Measurements from ENCODE around the gene MEP1A. TPM values are rescaled to one million over a fixed set of nuclear protein-coding genes. Genes with fewer than 3 reads are reported as not detected.

The MEP1A gene
- total RNA-seq, 3 donors from 2014 or later, result 0.29 to 1.3 TPM; not detected in 1

DNA sequence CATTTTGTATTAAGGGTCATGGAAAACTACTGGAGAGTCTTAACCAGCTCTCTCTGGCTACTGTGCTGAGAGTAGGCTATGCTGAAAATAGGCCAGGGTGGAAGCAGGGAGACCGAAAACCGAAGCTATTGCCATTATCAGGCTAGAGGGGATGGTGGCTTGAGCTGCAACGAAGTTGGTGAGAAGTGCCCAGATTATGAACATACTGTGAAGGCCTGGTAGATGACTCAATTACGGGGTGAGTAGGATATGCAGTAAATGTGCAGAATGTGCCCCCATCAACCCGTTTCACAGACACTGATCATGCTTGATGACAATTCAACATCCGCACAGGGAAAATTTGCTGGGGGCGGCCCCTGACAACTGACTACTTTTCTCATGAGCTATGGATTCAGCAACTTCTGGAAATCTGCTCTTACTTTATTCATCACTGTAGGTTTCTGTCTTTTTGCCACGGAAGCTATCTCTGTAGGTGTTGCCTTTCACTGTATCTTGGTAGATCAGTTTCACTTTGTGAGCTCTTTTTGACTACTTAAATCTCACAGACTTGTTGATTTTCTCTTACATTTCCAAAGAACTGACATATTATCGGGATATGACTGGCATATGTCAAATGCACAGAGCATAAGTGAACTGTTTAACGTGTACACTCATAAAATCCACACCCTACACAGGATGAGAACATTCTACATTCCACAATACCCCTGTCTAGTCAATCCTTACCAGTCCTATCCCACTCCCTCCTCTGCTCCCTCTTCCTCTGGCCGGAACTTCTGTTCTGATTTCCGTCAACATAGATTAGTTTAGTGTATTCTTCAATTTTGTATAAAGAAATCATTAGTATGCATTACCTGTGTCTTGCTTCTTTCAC is 15.5 kb upstream of the MEP1A start:
- Histone ChIP-seq H3K27ac (no peak overlapping the region), H3K36me3 (no peaks in the 10 kb centered on the region), H3K4me1 (no peaks in the 10 kb centered on the region), H3K9me3 (no peaks in the 10 kb centered on the region), H3K4me3 (no peak overlapping the region), H3K27me3 (no peaks in the 10 kb centered on the region)
- DNase-seq (ENCODE audit: low spot score in 2 of 2), result no peak
- intact Hi-C loops (cut with DNase I; ENCODE audit: low total_unique reads), result loop anchor here (2.0 kb wide), 1 partner anchor 37 kb away; no protein-coding TSS in a partner anchor
- no peak for TF ChIP-seq POLR2AphosphoS5 (IDR thresholded peaks at IDR 0.05)
- TF ChIP-seq, protein P1, sequence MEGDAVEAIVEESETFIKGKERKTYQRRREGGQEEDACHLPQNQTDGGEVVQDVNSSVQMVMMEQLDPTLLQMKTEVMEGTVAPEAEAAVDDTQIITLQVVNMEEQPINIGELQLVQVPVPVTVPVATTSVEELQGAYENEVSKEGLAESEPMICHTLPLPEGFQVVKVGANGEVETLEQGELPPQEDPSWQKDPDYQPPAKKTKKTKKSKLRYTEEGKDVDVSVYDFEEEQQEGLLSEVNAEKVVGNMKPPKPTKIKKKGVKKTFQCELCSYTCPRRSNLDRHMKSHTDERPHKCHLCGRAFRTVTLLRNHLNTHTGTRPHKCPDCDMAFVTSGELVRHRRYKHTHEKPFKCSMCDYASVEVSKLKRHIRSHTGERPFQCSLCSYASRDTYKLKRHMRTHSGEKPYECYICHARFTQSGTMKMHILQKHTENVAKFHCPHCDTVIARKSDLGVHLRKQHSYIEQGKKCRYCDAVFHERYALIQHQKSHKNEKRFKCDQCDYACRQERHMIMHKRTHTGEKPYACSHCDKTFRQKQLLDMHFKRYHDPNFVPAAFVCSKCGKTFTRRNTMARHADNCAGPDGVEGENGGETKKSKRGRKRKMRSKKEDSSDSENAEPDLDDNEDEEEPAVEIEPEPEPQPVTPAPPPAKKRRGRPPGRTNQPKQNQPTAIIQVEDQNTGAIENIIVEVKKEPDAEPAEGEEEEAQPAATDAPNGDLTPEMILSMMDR (IDR thresholded peaks at IDR 0.05), result no peak
- no peak for TF ChIP-seq POLR2A (IDR thresholded peaks at IDR 0.05)

DNA sequence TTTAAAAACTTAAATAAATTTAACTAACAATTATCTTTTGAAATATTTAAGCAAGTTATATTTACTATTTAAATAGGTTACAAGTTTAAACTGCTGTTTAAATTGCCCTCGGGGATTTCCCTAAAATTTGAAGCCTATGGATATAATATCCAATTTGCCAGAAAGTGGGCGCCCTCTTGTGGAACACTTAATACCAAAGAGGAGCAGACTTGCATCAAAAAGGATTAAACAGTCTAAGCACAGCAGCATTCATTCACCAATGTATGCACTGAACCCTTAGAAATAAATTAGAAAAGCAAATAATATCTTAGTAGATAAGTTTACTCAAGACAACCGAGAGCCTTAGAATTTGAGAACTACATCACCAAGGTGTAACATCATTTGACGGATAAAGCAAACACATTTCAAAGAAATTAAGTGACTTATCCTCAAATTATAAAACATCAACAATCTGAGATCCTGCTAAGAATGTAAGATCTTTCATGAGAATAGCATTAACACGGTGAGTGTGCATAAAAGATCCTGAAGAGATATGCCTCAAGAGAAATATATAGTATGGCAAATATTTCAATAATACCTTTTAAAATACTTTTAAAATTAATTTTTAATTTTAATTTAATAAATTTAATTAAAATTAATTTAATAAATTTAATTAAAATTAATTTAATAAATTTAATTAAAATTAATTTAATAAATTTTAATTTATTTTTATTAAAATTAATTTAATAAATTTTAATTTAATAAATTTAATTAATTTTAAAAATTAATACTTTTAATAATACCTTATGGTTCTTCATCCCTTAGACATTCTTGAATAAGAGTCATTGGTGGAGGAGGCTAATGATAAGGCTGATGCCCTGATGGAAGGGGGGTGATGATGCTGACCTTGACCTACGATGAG is 11.5 kb upstream of the MEP1A start:
- no peak for DNase-seq (ENCODE audit: low spot score in 2 of 2)
- Histone ChIP-seq H3K36me3 (no peaks in the 10 kb centered on the region), H3K27me3 (no peaks in the 10 kb centered on the region), H3K4me1 (no peaks in the 10 kb centered on the region), H3K9me3 (no peaks in the 10 kb centered on the region), H3K27ac (no peak overlapping the region), H3K4me3 (no peak overlapping the region)
- TF ChIP-seq, protein P1 (IDR thresholded peaks at IDR 0.05), result peak in 2 of 3 donors; percentile 38 to 44
- TF ChIP-seq POLR2A (IDR thresholded peaks at IDR 0.05) (no peak), POLR2AphosphoS5 (IDR thresholded peaks at IDR 0.05) (no peak)
- intact Hi-C loops (cut with DNase I; ENCODE audit: low total_unique reads), result no loop called here

DNA sequence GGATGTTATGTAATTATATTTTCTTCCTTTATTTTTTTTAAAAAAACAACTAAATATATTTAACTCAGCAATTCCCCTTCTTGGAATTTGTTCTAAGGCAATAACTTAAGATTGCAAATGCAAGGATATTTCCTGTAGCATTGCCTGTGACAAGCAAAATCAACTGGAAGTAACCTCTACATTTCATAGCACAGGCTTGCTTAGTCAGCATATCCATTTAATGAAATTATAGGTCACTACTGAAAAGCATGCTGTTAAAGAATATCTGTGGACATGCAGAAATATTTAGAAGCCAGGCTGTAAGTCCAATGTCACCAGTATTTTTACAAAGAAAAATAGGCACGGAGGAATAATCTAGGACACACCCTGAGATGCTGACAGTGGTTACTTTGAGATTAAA is 8.7 kb upstream of the MEP1A start:
- no peaks in the 10 kb centered on the region for H3K9me3 ChIP-seq
- H3K36me3 ChIP-seq, result no peaks in the 10 kb centered on the region
- intact Hi-C loops (cut with DNase I; ENCODE audit: low total_unique reads), result no loop called here
- no peak for DNase-seq (ENCODE audit: low spot score in 2 of 2)
- no peaks in the 10 kb centered on the region for H3K27me3 ChIP-seq
- H3K27ac ChIP-seq, result no peak overlapping the region
- no peak overlapping the region for H3K4me3 ChIP-seq
- no peaks in the 10 kb centered on the region for H3K4me1 ChIP-seq
- TF ChIP-seq POLR2A (IDR thresholded peaks at IDR 0.05) (no peak), POLR2AphosphoS5 (IDR thresholded peaks at IDR 0.05) (no peak)
- TF ChIP-seq, protein P1 (IDR thresholded peaks at IDR 0.05), result no peak

DNA sequence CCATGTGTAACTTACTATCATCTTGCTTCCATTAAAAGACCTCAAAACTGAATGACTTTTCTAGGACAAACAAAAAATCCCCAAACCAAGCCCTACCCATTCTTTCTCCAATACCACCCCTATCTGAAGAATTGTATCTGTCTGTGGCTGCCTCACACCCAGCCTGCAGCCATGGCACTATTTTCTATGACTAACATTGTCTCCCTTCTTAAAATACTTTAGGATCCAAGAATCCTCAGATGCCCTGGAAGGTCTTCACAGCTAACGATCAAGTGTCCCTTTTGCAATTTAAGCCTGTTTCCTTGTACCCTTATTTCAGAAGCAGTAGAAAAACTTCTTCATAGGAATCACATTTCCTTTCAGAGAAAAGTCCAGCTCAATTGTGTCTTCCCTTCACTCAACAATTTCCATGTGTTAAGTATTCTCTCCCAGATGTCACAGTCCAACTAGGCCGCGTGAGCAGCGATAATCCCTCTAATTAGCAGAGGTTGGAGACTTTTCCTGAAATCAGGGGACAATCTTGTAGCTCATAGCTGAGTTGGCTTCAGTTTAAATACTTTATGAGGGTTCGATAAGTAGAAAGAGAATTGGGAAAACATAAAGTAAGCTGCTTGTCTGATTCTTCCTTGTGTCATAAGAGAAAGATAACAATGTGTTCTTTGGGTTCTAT is 5.2 kb upstream of the MEP1A start:
- no peak overlapping the region for H3K4me3 ChIP-seq
- DNase-seq (ENCODE audit: low spot score in 2 of 2), result no peak
- H3K36me3 ChIP-seq, result no peaks in the 10 kb centered on the region
- no peak for TF ChIP-seq POLR2A (IDR thresholded peaks at IDR 0.05)
- TF ChIP-seq, protein P1 (IDR thresholded peaks at IDR 0.05), result no peak
- TF ChIP-seq POLR2AphosphoS5 (IDR thresholded peaks at IDR 0.05), result no peak
- no peak overlapping the region for H3K27ac ChIP-seq
- H3K27me3 ChIP-seq, result no peaks in the 10 kb centered on the region
- no peaks in the 10 kb centered on the region for H3K4me1 ChIP-seq
- H3K9me3 ChIP-seq, result no peaks in the 10 kb centered on the region
- intact Hi-C loops (cut with DNase I; ENCODE audit: low total_unique reads), result no loop called here
